Esophagus squamous epithelium (tissue), 4 donors: Measurements from ENCODE around the gene KNDC1.

Experiments used
- POLR2A ChIP-seq, 4 donors: fragments of 450-650 bp; IDR thresholded peaks; one replicate each; pipeline ENCODE4 v1.6.1; 2017; ENCODE audit warnings: antibody characterized with exemption in 4 of 4, mild to moderate bottlenecking in 4 of 4, moderate library complexity in 3 of 4
- TF ChIP-seq, protein P1 (sequence below), 6 experiments: fragments of 450-650 bp in 4 of 6; fragments of 200-600 bp in 2 of 6; sonication (generic) in 2 of 6; IDR thresholded peaks; one replicate each; pipeline ENCODE4 v1.5.1; 2016 to 2019; ENCODE audit warnings: antibody characterized with exemption in 6 of 6, mild to moderate bottlenecking in 4 of 6, moderate library complexity in 4 of 6

DNA sequence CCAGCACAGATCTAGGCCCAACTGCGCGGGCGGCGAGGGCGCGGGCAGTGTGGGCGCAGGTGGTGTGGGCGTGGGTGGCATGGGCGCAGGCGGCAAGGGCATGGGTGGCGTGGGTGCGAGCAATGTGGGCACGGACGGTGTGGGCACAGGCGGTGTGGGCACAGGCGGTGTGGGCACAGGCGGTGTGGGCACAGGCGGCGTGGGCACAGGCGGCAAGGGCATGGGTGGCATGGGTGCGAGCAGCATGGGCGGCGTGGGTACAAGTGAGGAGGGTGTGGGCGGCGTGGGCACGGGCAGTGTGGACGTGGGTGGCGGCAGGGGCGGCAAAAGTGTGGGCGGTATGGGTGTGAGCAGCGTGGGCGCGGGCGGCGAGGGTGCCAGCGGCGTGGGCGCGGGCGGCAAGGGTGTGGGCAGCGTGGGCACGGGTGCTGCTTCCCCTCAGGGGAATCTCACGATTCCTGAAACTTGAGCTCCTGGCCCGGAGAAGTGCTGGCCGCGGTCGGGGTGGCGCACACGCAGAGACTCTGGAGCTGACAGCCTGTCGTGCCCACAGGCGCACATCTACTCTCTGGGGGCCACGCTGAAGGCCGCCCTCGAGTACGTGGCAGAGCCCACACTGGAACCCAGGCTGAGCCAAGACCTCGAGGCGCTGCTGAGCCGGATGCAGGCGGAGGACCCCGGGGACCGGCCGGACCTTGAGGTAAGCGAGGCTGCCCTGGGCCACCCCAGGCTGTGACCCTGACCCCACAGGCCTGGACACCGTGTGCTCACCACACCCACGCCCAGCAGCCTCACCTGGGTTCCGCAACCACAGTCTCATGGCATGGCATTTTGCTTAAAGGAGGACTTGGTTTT is 23.0 kb downstream of the KNDC1 start:
- TF ChIP-seq, protein P1, sequence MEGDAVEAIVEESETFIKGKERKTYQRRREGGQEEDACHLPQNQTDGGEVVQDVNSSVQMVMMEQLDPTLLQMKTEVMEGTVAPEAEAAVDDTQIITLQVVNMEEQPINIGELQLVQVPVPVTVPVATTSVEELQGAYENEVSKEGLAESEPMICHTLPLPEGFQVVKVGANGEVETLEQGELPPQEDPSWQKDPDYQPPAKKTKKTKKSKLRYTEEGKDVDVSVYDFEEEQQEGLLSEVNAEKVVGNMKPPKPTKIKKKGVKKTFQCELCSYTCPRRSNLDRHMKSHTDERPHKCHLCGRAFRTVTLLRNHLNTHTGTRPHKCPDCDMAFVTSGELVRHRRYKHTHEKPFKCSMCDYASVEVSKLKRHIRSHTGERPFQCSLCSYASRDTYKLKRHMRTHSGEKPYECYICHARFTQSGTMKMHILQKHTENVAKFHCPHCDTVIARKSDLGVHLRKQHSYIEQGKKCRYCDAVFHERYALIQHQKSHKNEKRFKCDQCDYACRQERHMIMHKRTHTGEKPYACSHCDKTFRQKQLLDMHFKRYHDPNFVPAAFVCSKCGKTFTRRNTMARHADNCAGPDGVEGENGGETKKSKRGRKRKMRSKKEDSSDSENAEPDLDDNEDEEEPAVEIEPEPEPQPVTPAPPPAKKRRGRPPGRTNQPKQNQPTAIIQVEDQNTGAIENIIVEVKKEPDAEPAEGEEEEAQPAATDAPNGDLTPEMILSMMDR (IDR thresholded peaks at IDR 0.05), result no peak
- no peak for TF ChIP-seq POLR2A (IDR thresholded peaks at IDR 0.05)
